ENCODE measurements around the gene CCDC141.

Gene CCDC141

GRCh38 chr2:178863856-178864620 lies 185.9 kb downstream of the CCDC141 start:
- DNase-seq, result peak; percentile 60

DNA sequence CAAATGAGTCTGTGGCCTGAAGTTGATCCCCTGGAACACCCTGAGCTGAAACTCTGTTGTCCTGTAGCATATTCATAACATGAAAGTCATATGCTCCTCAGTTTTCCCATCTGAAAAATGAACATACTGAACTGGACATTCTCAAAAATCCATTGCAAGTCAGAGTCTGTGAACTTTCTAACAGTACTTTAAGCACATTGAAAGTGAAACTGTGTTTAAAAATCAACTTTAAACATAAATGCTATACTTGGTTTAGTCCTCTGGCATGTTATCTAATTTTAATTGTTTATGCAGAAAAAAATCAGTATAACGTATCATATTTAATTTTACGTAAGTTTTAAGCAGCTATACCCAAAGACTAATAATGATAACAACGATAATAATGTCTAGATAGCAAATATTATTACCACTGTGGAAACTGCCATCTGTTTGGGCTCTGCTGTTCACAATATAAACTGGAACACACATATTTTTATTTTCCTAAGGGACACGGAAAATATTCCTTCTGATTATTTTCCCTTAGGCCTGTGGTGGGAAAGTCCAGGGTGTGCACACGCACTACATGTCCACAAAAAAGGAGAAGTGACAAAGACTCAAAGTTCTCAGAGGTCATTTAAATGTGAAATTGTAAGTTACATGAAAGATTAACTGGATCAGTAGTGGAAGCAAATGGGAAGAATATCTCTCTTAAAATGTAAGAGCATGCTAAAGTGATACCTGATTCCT lies 186.6 kb downstream of the CCDC141 start:
- no peak for DNase-seq

GRCh38 chr2:178860551-178860950 lies 189.4 kb downstream of the CCDC141 start:
- DNase-seq, result no peak

GRCh38 chr2:178859730-178860129 lies 190.2 kb downstream of the CCDC141 start:
- DNase-seq, result no peak

GRCh38 chr2:178858896-178859625 lies 190.9 kb downstream of the CCDC141 start:
- no peak for DNase-seq

- no peak for DNase-seq
Observed at GRCh38 chr2:178855151-178855550, 194.8 kb downstream of the CCDC141 start.

GRCh38 chr2:178848335-178848734 lies 201.6 kb downstream of the CCDC141 start:
- no peak for DNase-seq

DNA sequence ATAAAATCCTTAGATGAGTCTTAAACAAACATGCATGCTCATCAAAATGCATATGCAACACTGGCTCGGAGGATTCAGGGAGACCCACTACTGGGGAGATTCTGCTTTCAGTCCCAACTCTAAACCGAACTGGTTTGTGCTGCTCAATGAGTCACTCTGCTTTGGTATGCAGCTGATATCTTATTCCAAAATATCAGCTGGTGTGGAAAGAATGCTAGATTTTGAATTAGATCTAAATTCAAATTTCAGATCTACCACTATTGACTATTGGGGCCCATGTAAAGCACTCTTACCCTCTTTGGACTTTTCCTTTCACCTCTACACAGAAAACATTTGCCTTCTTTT lies 203.5 kb downstream of the CCDC141 start:
- DNase-seq, result peak; percentile 19

DNA sequence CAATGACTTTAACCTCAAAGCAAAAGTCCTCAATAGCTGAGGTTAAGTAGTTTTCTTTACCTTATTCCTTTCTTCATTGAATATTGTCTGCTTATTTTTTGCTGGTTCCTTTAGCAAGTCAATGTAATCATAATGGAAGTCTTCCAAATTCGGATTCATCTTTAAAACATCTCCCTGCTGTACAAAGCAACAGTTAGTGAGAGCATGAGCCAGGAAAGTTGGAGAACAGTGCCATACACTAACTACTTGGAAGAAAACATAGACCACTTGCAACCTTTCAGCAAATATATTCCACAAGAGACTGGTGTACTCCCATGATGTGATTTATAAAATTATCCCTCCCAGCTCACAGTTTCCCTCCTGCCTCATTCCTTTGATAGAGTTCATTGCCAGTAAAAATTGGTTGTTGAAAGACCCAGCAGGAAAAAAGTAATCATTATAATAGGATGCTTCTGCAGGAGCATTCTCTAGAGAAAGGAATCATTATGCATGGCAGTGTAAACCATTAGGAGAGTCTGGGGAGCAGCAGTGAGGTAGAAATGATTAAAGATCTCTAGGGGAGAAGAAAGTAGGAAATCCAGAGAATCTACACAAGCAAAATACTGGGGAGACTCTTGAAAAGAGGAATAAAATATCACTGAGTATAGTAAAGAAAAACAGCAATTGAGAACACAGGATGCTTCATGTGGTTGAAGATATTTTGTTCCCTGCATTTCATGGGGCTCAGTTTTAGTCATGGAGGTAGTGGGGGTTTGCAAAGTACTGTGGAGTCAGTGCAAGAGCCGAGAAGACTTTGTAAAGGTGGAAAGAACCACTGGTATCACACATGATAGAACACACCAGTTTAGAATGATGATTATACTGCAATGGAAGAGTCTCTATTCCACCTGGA lies 204.1 kb downstream of the CCDC141 start:
- DNase-seq, result peak; percentile 46

DNA sequence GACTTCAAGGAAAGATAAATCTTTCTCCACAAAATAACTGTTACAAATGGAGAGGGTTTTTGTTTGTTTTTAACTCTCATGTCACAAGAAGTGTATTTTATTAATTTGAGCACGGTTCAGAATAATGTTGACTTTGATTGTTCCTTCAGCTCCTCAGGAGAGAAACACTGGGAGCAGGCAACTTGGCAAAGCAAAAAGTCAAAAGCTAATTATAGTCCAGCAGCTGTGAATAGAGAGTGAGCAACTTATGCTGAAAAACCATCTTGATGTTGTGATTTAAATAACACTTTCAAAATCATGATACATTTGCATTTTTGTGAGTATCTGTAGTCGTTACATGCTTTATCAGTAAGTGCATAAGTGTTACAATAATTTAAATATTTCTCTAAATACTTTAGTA lies 205.2 kb downstream of the CCDC141 start:
- no peak for DNase-seq

DNA sequence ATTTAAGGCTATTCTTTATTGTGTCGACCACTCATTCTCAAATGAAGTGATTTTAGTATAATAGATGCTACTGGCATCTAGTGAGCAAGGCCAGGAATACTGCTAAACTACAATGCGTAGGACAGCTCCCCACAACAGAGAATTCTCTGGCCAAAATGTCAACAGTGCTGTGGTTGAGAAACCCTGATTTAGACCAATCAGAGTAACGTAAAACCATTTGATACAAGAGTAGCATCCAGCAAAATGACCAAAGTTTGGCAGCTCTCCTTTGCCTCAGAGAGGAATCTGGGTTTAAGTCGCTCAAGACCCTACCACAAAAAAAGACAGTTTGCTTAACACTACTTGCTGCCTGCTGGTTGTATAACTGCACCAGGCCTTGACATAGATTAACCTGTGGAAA lies 205.7 kb downstream of the CCDC141 start:
- no peak for DNase-seq

DNA sequence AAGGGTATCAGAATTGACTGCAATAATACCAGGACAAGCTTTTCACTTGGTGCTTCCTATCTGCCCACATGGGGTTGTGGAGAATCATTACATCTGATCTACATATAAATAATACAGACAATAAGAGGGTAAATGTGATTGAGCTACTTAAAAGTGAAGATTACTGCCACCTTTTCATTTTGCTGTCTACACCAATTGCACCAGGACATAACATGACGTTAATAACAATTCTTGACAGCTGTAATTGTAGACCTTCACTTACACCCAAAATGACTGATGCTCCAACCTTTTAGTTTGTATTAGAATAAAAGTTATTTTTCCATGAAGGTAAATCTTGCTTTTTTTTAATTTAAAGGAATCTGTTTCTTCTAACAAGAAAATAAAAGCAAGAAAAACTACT lies 206.2 kb downstream of the CCDC141 start:
- no peak for DNase-seq

DNA sequence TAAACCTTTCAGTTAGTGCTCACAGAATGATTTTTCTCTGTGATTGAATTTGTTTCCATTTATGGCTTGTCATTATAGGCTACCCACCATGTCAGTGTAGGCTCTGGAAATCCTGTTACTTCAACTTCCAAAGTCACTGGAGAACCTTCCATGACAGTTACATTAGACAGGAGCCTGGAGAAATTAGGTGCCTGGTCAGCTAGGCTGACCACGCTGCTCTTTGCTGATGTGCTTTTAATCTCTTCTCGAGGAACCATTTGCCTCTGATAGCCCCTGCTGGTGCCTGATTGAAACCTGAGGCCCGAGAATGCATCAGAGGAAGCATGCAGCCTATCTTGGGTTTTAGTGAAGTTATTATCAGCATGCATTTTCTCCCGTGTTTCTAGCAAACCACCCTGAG lies 213.1 kb downstream of the CCDC141 start:
- no peak for DNase-seq

DNA sequence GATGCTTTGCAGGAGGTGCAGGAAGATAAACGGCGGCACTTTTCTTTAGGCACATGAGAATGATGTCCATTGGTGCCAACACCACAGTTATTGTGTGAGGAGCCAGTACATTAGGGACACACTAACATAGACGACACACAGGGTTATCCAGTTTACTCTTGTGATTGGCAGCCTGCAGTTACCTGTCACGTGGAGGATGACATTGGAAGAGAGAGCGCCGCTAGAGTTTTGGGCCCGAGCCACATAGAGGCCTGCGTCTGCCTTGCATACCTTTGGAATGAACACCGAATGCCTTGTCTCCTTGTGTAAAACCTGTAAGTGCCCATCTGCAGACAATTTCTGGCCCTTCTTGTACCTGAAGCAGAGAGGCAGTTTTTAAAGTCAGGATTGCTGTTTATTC lies 215.9 kb downstream of the CCDC141 start:
- no peak for DNase-seq

DNA sequence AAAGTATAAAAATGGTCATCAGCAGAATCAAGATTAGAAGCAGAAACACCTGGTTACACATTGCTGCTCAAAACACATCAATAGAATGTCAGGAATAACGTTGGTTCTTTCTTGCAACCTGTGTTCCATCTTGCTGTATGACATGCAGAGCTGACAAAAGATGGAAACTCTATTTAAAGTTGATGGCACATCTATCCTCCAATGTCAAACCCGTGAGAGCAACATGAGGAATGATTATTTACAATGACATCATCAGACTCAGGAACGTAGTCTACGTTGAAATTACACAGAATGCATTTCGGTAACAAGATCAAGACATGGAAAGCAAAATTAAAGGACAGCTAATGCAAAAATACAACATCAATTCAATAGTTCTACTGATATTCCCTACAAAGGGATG lies 216.6 kb downstream of the CCDC141 start:
- no peak for DNase-seq

- no peak for DNase-seq
Observed at GRCh38 chr2:178830451-178830850, 219.5 kb downstream of the CCDC141 start.

DNA sequence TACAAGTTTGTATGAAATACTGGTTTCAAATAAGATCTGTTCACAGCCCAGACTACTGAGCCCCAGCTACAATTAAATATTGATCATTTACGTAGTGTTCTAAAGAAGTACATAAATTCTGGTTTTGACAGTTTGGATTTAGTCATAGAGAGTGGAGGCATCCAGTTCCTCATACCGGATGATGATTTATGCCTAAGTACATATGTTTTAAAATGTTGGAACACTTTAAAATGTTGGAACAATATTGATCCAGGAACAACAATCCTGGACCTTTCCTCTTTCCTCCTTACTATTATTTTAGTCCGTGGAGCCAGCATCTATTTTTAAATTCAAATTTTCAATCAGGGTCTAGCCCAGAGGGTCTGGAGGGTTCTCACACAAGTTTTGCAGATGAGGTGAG lies 220.0 kb downstream of the CCDC141 start:
- DNase-seq, result no peak

DNA sequence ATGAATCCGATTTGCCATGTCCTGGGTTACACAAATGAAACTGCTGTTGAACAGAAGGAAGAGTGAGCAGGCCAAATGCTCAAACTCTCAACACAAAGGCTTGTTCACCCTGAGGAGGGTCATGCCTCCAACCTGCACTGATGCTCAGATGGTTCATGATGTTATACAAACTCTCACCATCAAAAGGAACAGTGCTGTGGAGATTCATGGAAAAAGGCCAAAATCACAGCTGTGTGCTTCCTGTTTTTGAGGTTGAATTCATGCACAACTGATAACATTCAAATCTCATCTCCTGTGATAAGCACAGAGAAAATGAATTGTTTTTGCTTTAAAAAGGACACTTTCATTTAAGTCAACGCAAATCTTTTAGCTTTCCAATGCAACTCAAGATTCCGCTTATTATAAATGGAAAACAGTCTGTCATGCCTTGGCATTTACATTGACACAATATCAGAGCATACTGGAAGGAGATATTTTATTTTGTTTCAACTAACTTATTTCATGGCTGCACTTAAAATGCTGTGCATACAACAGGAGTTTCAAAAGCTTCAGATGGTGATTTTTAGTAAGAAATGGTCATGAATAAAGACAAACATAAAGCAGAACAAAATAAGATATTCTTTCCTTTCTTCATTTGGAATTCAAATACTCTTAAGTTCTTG lies 220.5 kb downstream of the CCDC141 start:
- no peak for DNase-seq

- DNase-seq, result no peak
Observed at GRCh38 chr2:178828486-178828881, 221.5 kb downstream of the CCDC141 start.

DNA sequence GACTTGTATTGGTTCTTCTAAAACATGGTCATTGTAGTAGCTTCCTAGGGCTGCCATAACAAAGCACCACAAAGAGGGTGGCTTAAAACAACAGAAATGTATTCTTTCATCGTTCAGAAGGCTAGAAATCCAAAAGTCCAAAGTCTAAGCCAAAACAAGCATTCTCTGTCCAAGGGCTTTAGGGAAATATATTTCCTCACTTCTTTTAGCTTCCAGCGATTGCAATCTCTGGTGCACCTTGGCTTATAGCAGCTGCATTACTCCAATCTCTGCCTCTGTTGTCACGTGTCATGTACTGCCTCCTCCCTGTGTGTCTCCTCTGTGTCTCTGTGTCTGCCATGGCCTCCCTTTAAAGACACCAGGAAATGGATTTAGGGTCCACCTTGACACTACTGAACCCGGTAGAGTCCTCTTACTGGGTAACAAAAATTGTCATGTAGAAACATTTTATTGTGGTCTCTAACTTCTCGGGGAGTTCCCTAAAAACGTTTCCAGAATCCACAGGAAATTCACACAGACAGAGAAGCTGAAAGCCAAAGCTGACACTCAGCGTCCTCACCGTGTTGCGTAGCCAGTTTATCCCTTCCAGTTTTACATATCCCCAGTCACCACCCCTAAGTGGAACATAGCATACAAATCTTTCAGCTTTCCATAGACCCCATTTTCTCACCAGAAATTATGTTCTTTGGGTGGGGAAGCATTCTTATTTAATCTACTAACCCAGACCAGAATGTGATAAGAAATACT lies 222.0 kb downstream of the CCDC141 start:
- DNase-seq, result no peak

GRCh38 chr2:178827111-178827510 lies 222.8 kb downstream of the CCDC141 start:
- DNase-seq, result no peak

DNA sequence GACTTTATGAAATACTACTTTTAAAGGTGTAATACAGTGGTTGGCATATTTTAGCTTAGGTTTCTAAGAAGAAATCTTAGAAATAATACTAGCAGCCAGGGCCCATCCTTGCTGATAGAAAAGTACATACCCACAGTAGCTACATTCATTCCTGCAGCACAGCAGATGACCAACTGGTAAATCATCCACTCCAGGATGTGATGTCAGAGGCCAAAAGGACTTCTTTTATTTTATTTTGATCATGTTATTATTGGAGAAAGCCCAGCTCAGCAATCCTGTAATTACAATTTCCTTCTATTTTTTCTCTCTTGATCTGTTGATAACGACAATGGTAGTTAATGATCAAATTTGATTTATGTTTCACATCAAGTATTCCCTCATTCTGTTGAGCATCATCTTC lies 224.8 kb downstream of the CCDC141 start:
- peak; percentile 67 for DNase-seq
